Activated CD8-positive, alpha-beta memory T cell treated with anti-CD3 and anti-CD28 coated beads for 1 hour (primary cell): ENCODE results near the gene NAA25.

Experiments used
- DNase-seq, 2 donors: peaks; one replicate each; pipeline ENCODE4 v3.0.0-alpha.2; 2020; ENCODE audit warnings: low read depth in 1 of 2; ENCODE audit errors: extremely low read depth in 1 of 2

Gene NAA25

GRCh38 chr12:112108202-112109079, at the start of gene NAA25:
Gene NAA25 (minus strand): TSS chr12:112108783. CDS start chr12:112108773, 10 bp downstream.
- DNase-seq, result peak; percentile 64 to 80

- DNase-seq, result no peak
Measured at GRCh38 chr12:112153893-112154219, 45.3 kb upstream of the NAA25 start.

- no peak for DNase-seq
Measured at GRCh38 chr12:112153181-112153892, 44.8 kb upstream of the NAA25 start.

GRCh38 chr12:112151766-112152541, 43.4 kb upstream of the NAA25 start:
- DNase-seq, result no peak

GRCh38 chr12:112149596-112149995, 41.0 kb upstream of the NAA25 start:
- no peak for DNase-seq

- DNase-seq, result no peak
Measured at GRCh38 chr12:112148031-112148513, 39.5 kb upstream of the NAA25 start.

GRCh38 chr12:112146123-112146522, 37.5 kb upstream of the NAA25 start:
- DNase-seq, result no peak

- DNase-seq, result no peak
Measured at GRCh38 chr12:112140728-112141127, 32.1 kb upstream of the NAA25 start.

GRCh38 chr12:112134731-112135130, 26.1 kb upstream of the NAA25 start:
- DNase-seq, result no peak

- DNase-seq, result no peak
Measured at GRCh38 chr12:112133418-112133817, 24.8 kb upstream of the NAA25 start.

- no peak for DNase-seq
Measured at GRCh38 chr12:112131686-112132085, 23.1 kb upstream of the NAA25 start.

GRCh38 chr12:112130441-112130998, 21.9 kb upstream of the NAA25 start:
- DNase-seq, result no peak

- no peak for DNase-seq
Measured at GRCh38 chr12:112126911-112127310, 18.3 kb upstream of the NAA25 start.

- DNase-seq, result no peak
Measured at GRCh38 chr12:112126000-112126438, 17.4 kb upstream of the NAA25 start.

GRCh38 chr12:112125250-112125999, 16.8 kb upstream of the NAA25 start, which contains the start of gene TRAFD1:
Gene TRAFD1 (plus strand): TSS chr12:112125560. CDS start chr12:112130523, 4,963 bp downstream.
- DNase-seq, result peak; percentile 96 to 98

- no peak for DNase-seq
Measured at GRCh38 chr12:112124918-112125249, 16.3 kb upstream of the NAA25 start.

GRCh38 chr12:112122823-112123690, 14.5 kb upstream of the NAA25 start:
- DNase-seq, result no peak

GRCh38 chr12:112121780-112122565, 13.4 kb upstream of the NAA25 start:
- no peak for DNase-seq
